HepG2 (cell line): Measurements from ENCODE around the gene NR1I2. TPM values are rescaled to one million over a fixed set of nuclear protein-coding genes. Genes with fewer than 3 reads are reported as not detected.
A peak's percentile ranks its signal among the peaks of the same experiment; 100 is the strongest.

Source experiments
- ELF1 ChIP-seq: sonication (generic); formaldehyde crosslinking; IDR thresholded peaks from 2 replicates; pipeline ENCODE4 v1.4.0; 2020; ENCODE audit warnings: missing genetic modification reagents
- FOSL2 ChIP-seq: sonication (generic); formaldehyde crosslinking; IDR thresholded peaks from 2 replicates; pipeline ENCODE4 v1.4.0; 2020; ENCODE audit warnings: missing genetic modification reagents
- IKZF1 ChIP-seq: fragments of 450-650 bp; IDR thresholded peaks from 2 replicates; pipeline ENCODE4 v1.7.1; 2016
- IRF2 ChIP-seq: IDR thresholded peaks from 2 replicates; pipeline ENCODE4 v1.6.1; 2018; ENCODE audit warnings: missing genetic modification reagents, missing compliant biosample characterization
- MAF1 ChIP-seq: sonication (generic); formaldehyde crosslinking; IDR thresholded peaks from 2 replicates; pipeline ENCODE4 v1.5.0; 2020; ENCODE audit warnings: missing genetic modification reagents, borderline replicate concordance
- MEIS1 ChIP-seq: sonication (generic); formaldehyde crosslinking; IDR thresholded peaks from 2 replicates; pipeline ENCODE4 v1.9.0; 2021; ENCODE audit warnings: mild to moderate bottlenecking, missing genetic modification reagents, moderate library complexity, borderline replicate concordance
- NCOA5 ChIP-seq: sonication (generic); formaldehyde crosslinking; IDR thresholded peaks from 2 replicates; pipeline ENCODE4 v1.4.0; 2020; ENCODE audit warnings: missing genetic modification reagents
- REPIN1 ChIP-seq: sonication (generic); formaldehyde crosslinking; IDR thresholded peaks from 2 replicates; pipeline ENCODE4 v1.8.0; 2022; ENCODE audit warnings: missing genetic modification reagents, low read depth, mild to moderate bottlenecking, borderline replicate concordance
- TEAD2 ChIP-seq: sonication (generic); formaldehyde crosslinking; IDR thresholded peaks from 2 replicates; pipeline ENCODE4 v1.9.0; 2021; ENCODE audit warnings: missing genetic modification reagents
- THAP11 ChIP-seq: IDR thresholded peaks from 2 replicates; pipeline ENCODE4 v1.6.1; 2016; ENCODE audit warnings: missing biosample characterization, missing genetic modification reagents
- TOE1 ChIP-seq: sonication (generic); formaldehyde crosslinking; IDR thresholded peaks from 2 replicates; pipeline ENCODE4 v1.4.0; 2020; ENCODE audit warnings: mild to moderate bottlenecking, missing genetic modification reagents
- ZNF292 ChIP-seq: sonication (generic); formaldehyde crosslinking; IDR thresholded peaks from 2 replicates; pipeline ENCODE4 v1.8.1; 2022; ENCODE audit warnings: mild to moderate bottlenecking, low read depth, missing genetic modification reagents, borderline replicate concordance
- ZNF432 ChIP-seq: sonication (generic); formaldehyde crosslinking; IDR thresholded peaks from 2 replicates; pipeline ENCODE4 v1.5.0; 2020; ENCODE audit warnings: missing genetic modification reagents, mild to moderate bottlenecking, borderline replicate concordance
- ZNF749 ChIP-seq: sonication (generic); formaldehyde crosslinking; IDR thresholded peaks from 2 replicates; pipeline ENCODE4 v1.8.0; 2022; ENCODE audit warnings: mild to moderate bottlenecking, missing genetic modification reagents, moderate library complexity, borderline replicate concordance
- ZNF766 ChIP-seq: sonication (generic); formaldehyde crosslinking; IDR thresholded peaks from 2 replicates; pipeline ENCODE4 v1.5.0; 2020; ENCODE audit warnings: missing genetic modification reagents, borderline replicate concordance
- ZNF768 ChIP-seq: sonication (generic); formaldehyde crosslinking; IDR thresholded peaks from 2 replicates; pipeline ENCODE4 v1.4.0; 2020; ENCODE audit warnings: missing genetic modification reagents
- ZNF776 ChIP-seq: sonication (generic); formaldehyde crosslinking; IDR thresholded peaks from 2 replicates; pipeline ENCODE4 v1.4.0; 2020; ENCODE audit warnings: mild to moderate bottlenecking, missing genetic modification reagents
- polyA plus RNA-seq, 8 experiments: library from polyadenylated mRNA; depleted of rRNA in 3 of 8; stranded (reverse) in 7 of 8; unstranded in 1 of 8; fragments of >200 nt; fragmentation: Illumina TruSeq in 4 of 8; extraction: Trizol in 4 of 8; gene quantifications; 2 replicates each; pipeline versions ENCODE4 v1.2.1 to v1.2.3, GENCODE V29; 2011 to 2016; ENCODE audit warnings: low read depth in 4 of 8, missing spikeins in 1 of 8, mixed read lengths in 1 of 8; ENCODE audit not compliant: insufficient read depth in 1 of 8
- total RNA-seq, 5 experiments: library from RNA; depleted of rRNA; stranded (reverse); fragments of >200 nt; fragmentation: Illumina TruSeq; extraction: Trizol; gene quantifications; 2 replicates each; pipeline ENCODE4 v1.2.3, GENCODE V29; 2016; ENCODE audit warnings: low read depth in 1 of 5
- TF ChIP-seq, protein P1 (sequence below): sonication (generic); formaldehyde crosslinking; IDR thresholded peaks from 2 replicates; pipeline ENCODE4 v1.5.0; 2020; ENCODE audit warnings: missing genetic modification reagents
- TF ChIP-seq, protein P2 (sequence below): sonication (generic); formaldehyde crosslinking; IDR thresholded peaks from 2 replicates; pipeline ENCODE4 v1.4.0; 2020; ENCODE audit warnings: missing genetic modification reagents
- TF ChIP-seq, protein P3 (sequence below): sonication (generic); formaldehyde crosslinking; IDR thresholded peaks from 2 replicates; pipeline ENCODE4 v1.5.0; 2020; ENCODE audit warnings: mild to moderate bottlenecking, missing genetic modification reagents, borderline replicate concordance
- TF ChIP-seq, protein P4 (sequence below): sonication (generic); formaldehyde crosslinking; IDR thresholded peaks from 2 replicates; pipeline ENCODE4 v1.5.0; 2020; ENCODE audit warnings: mild to moderate bottlenecking, missing genetic modification reagents
- TF ChIP-seq, protein P5 (sequence below): IDR thresholded peaks from 2 replicates; pipeline ENCODE4 v1.6.1; 2016

Gene NR1I2
- total and polyA plus RNA-seq, 2 of the 13 experiments (the other 11 are each of a cell fraction or from before 2014, with no cell fraction given): 8.8 to 13.4 TPM

DNA sequence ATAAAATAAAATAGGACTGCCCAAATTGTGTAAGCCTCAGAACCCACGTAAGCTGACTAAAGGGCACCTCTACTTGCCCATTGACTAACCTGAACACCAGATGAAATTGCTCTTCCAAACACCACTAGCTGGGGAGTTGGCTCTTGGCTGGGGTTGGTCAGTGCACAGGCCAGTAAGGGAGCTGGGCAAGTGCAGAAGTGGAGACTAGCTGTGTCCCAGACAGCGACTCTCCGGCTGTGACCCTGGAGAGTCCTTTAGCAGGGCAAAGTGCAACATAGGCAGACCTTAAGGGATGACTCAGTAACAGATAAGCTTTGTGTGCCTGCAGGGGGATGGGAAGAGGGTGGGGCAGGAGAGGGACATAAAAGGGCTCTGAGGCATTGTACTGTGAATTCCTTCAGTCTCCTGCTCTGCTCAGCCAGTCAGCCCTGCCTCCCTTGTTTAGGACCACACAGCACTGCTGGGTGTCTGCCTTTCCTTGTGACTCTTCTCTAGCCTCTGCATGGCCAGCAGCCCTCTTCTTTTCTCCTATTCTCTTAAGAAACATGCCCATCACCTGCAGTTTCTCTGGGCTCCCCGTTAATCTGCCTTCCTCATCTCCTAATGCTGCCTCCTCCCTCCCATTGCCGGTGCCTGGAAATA, 13.2 kb downstream of the NR1I2 start (continued):
- TF ChIP-seq, protein P1, sequence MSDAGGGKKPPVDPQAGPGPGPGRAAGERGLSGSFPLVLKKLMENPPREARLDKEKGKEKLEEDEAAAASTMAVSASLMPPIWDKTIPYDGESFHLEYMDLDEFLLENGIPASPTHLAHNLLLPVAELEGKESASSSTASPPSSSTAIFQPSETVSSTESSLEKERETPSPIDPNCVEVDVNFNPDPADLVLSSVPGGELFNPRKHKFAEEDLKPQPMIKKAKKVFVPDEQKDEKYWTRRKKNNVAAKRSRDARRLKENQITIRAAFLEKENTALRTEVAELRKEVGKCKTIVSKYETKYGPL: no peak
- no peak for TF ChIP-seq TOE1 (CRISPR knock-in tag)
- no peak for TF ChIP-seq ZNF432
- TF ChIP-seq FOSL2 (CRISPR knock-in tag): peak; percentile 99
- TF ChIP-seq, protein P2, sequence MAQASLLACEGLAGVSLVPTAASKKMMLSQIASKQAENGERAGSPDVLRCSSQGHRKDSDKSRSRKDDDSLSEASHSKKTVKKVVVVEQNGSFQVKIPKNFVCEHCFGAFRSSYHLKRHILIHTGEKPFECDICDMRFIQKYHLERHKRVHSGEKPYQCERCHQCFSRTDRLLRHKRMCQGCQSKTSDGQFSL (CRISPR knock-in tag): no peak
- TF ChIP-seq ZNF749: no peak
- peak; percentile 73 for TF ChIP-seq IRF2 (CRISPR knock-in tag)
- TF ChIP-seq NCOA5 (CRISPR knock-in tag): no peak
- peak; percentile 46; the same call in 1 of the 2 replicates for TF ChIP-seq THAP11
- TF ChIP-seq ZNF292 (CRISPR knock-in tag): peak; percentile 84
- TF ChIP-seq, protein P3, sequence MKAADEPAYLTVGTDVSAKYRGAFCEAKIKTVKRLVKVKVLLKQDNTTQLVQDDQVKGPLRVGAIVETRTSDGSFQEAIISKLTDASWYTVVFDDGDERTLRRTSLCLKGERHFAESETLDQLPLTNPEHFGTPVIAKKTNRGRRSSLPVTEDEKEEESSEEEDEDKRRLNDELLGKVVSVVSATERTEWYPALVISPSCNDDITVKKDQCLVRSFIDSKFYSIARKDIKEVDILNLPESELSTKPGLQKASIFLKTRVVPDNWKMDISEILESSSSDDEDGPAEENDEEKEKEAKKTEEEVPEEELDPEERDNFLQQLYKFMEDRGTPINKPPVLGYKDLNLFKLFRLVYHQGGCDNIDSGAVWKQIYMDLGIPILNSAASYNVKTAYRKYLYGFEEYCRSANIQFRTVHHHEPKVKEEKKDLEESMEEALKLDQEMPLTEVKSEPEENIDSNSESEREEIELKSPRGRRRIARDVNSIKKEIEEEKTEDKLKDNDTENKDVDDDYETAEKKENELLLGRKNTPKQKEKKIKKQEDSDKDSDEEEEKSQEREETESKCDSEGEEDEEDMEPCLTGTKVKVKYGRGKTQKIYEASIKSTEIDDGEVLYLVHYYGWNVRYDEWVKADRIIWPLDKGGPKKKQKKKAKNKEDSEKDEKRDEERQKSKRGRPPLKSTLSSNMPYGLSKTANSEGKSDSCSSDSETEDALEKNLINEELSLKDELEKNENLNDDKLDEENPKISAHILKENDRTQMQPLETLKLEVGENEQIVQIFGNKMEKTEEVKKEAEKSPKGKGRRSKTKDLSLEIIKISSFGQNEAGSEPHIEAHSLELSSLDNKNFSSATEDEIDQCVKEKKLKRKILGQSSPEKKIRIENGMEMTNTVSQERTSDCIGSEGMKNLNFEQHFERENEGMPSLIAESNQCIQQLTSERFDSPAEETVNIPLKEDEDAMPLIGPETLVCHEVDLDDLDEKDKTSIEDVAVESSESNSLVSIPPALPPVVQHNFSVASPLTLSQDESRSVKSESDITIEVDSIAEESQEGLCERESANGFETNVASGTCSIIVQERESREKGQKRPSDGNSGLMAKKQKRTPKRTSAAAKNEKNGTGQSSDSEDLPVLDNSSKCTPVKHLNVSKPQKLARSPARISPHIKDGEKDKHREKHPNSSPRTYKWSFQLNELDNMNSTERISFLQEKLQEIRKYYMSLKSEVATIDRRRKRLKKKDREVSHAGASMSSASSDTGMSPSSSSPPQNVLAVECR (CRISPR knock-in tag): peak; percentile 47; the same call in 1 of the 2 replicates
- 0 out of 2 replicates have a peak, but pooled peaks have one; percentile 70 for TF ChIP-seq MAF1 (CRISPR knock-in tag)
- TF ChIP-seq ZNF768 (CRISPR knock-in tag): peak; percentile 32; the same call in 1 of the 2 replicates
- TF ChIP-seq ELF1 (CRISPR knock-in tag): 0 out of 2 replicates have a peak, but pooled peaks have one; percentile 17
- peak; percentile 76; the same call in 1 of the 2 replicates for TF ChIP-seq ZNF766 (CRISPR knock-in tag)
- TF ChIP-seq IKZF1: no peak
- no peak for TF ChIP-seq MEIS1 (CRISPR knock-in tag)
- TF ChIP-seq, protein P4, sequence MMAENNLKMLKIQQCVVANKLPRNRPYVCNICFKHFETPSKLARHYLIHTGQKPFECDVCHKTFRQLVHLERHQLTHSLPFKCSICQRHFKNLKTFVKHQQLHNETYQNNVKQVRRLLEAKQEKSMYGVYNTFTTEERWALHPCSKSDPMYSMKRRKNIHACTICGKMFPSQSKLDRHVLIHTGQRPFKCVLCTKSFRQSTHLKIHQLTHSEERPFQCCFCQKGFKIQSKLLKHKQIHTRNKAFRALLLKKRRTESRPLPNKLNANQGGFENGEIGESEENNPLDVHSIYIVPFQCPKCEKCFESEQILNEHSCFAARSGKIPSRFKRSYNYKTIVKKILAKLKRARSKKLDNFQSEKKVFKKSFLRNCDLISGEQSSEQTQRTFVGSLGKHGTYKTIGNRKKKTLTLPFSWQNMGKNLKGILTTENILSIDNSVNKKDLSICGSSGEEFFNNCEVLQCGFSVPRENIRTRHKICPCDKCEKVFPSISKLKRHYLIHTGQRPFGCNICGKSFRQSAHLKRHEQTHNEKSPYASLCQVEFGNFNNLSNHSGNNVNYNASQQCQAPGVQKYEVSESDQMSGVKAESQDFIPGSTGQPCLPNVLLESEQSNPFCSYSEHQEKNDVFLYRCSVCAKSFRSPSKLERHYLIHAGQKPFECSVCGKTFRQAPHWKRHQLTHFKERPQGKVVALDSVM: 0 out of 2 replicates have a peak, but pooled peaks have one; percentile 24
- TF ChIP-seq, protein P5, sequence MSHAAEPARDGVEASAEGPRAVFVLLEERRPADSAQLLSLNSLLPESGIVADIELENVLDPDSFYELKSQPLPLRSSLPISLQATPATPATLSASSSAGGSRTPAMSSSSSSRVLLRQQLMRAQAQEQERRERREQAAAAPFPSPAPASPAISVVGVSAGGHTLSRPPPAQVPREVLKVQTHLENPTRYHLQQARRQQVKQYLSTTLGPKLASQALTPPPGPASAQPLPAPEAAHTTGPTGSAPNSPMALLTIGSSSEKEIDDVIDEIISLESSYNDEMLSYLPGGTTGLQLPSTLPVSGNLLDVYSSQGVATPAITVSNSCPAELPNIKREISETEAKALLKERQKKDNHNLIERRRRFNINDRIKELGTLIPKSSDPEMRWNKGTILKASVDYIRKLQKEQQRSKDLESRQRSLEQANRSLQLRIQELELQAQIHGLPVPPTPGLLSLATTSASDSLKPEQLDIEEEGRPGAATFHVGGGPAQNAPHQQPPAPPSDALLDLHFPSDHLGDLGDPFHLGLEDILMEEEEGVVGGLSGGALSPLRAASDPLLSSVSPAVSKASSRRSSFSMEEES (CRISPR knock-in tag): peak; percentile 39; the same call in 1 of the 2 replicates
- no peak for TF ChIP-seq TEAD2 (CRISPR knock-in tag)
- no peak for TF ChIP-seq ZNF776 (CRISPR knock-in tag)
- TF ChIP-seq REPIN1 (CRISPR knock-in tag): peak; percentile 65; the same call in 1 of the 2 replicates
